Measurements from ENCODE around the gene NEK6.

GRCh38 chr9:124284237-124284831, 26.6 kb downstream of the NEK6 start:
- TF ChIP-seq MAFK (IDR thresholded peaks at IDR 0.05; ENCODE audit: partially characterized antibody) (no peak), POLR2A (IDR thresholded peaks at IDR 0.05; ENCODE audit: low read length) (no peak), HMGXB4 (CRISPR knock-in tag; IDR thresholded peaks at IDR 0.05; ENCODE audit: borderline replicate concordance) (no peak), CTCF (IDR thresholded peaks at IDR 0.05) (no peak), PHF8 (IDR thresholded peaks at IDR 0.05; ENCODE audit: borderline replicate concordance, low read depth) (no peak), BHLHE40 (IDR thresholded peaks at IDR 0.05; ENCODE audit: low read depth, low read length) (no peak)
